HG02759 (cell line): ENCODE data around the gene PHYKPL.
"Not testable (repeated sequence)": the region's sequence is repeated elsewhere in the genome, so short reads cannot be mapped to it uniquely, and the experiment has no call there.

ENCODE experiments used
- ATAC-seq: cut with Tn5 transposase; IDR thresholded peaks from one replicate; pipeline ENCODE4 v1.9.1; 2021; ENCODE audit warnings: mild to moderate bottlenecking, moderate library complexity; ENCODE audit not compliant: unreplicated experiment

PHYKPL gene

GRCh38 chr5:178240341-178240741 lies 7.7 kb upstream of the PHYKPL start:
- no peak for ATAC-seq

GRCh38 chr5:178239626-178240301 lies 7.2 kb upstream of the PHYKPL start:
- ATAC-seq: not testable (repeated sequence)

- ATAC-seq: no peak
Measured at GRCh38 chr5:178238711-178239592, 6.3 kb upstream of the PHYKPL start.

DNA sequence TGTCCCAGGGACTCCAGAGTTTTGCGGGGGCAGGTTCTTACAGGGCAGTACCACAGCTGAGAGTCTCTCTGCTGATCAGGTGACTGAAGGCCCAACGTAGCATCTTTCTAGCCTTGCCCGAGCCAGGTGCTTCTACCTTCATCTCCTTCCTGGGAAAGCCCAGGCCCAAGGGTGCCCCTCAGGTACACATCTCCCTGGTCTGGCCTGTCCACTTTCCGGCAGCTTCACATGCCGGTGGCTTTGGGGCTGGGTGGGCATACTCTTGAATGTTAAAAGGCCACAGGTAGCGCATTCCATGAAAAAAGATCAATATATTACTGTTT lies 5.7 kb upstream of the PHYKPL start:
- ATAC-seq: no peak

DNA sequence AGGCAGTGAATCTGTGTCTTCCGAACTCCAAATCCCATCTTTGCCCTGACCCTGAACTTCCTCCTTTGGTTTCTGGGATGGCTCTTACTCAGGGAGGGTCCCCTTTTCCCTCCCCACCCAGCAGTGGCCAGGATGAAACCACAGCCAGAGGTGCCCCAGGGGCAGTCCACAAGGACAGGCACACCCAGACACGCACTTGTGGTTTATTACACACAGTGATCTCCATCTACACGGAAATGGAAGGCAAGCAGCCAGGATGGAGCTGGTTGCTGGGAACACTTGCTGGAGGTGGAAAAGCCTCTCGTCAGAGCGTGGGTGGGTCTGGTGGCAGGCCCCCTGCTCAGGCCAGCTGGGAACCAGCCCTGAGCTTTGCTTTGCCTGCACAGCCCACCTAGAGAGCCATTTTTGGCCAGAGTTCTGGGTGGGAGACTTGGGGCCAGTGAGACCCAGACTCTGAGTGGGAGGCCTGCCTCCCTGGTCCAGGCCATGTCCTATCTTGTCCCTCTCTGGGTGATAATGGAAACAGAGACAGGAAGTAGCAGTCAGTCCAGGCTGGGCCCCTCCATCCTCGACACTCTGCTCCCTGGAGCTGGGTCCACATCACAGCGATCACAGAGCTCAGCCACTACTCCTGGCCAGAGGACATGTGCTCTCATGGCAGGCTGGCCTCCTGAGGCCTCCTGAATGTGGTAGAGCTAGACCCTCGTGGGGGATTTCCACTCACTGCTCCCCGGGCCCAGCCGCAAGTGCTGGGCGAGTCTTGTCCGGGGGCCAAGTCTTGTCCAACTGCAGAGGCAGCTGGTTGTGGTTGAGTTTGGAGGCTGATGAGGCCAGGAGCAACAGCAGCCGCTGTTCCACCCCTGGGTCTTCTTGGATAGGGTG lies 5.1 kb upstream of the PHYKPL start:
- ATAC-seq: no peak

- no peak for ATAC-seq
Measured at GRCh38 chr5:178236679-178237078, 4.1 kb upstream of the PHYKPL start.

GRCh38 chr5:178236126-178236525 lies 3.5 kb upstream of the PHYKPL start:
- ATAC-seq: no peak

DNA sequence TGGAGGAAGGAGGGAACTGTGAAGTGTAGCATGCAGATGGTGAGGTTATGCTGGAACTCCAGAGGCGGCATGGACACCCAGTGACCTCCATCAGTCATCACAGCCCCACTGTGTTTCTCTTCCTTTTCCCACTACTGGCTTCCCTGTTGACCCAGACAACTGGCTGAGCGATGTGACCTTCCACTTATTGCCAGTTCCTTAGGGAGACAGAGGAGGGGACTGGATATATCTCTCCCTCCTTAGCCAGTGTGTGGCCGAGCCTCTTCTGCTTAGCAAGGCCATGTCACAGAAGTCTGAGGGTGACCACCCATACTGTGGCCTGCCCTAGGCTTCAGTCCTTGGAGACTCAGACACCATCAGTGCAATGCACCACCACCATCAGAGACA lies 3.0 kb upstream of the PHYKPL start:
- ATAC-seq: no peak

- ATAC-seq: no peak
Measured at GRCh38 chr5:178234750-178235587, 2.4 kb upstream of the PHYKPL start.

DNA sequence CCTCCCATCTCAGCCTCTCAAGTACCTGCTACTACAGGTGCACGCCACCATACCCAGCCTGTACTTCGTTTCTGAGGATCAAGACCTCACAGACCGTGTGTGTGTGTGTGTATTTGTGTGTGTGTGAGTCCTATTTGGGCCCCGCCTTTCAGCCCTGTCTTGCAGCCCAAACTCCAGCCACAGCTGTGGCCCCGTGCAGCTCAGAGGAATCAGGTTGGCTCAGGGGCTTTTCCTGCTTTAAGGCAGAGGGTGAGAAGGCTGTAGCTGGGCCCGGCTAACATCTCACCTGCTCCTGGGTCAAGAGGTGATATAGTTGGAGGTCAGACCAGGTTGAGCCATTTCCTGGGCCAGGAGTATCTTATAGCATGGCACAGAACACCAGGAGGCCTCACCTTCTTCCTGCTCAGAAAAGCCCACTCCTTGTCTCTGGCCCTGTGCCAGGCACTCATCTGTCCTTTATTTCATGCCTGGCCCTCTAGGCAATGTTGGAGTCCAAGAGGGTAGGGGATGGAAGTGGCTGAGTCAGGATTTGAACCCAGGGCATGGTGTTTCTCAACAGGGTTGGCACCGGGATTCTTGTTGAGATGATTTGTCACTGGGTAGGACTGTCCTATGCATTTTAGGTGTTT lies 1.6 kb upstream of the PHYKPL start:
- no peak for ATAC-seq

- ATAC-seq: no peak
Measured at GRCh38 chr5:178232920-178233429, 373 bp upstream of the PHYKPL start.

DNA sequence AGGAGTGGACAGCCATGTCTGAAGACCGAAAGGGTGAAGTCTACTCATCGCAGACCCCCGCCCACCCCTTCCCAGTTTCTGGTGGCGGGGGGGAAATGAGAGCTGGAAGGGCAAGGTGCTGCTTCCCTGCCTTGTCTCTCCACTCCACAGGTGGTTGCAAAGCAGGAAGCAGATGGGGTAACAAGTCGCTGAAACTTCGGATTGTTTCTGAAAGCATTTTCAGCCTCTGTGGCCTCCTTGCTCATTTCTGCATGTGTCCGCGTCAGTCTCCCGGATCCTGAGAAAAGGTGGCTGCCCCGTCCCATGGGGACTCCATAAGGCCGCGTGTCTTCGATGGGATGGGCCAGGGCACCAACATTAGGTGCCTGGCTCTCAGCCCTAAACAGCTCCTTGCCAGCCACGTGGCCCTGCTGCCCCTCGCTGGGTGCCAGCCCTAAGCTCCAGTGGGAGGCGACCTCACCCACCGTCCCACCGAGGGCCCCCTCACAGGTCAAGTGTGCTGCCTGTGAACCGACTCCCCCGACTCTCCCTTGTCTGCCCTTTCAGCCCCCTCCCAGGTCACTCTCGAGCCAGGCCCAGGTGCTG lies 971 bp downstream of the PHYKPL start:
- no peak for ATAC-seq

DNA sequence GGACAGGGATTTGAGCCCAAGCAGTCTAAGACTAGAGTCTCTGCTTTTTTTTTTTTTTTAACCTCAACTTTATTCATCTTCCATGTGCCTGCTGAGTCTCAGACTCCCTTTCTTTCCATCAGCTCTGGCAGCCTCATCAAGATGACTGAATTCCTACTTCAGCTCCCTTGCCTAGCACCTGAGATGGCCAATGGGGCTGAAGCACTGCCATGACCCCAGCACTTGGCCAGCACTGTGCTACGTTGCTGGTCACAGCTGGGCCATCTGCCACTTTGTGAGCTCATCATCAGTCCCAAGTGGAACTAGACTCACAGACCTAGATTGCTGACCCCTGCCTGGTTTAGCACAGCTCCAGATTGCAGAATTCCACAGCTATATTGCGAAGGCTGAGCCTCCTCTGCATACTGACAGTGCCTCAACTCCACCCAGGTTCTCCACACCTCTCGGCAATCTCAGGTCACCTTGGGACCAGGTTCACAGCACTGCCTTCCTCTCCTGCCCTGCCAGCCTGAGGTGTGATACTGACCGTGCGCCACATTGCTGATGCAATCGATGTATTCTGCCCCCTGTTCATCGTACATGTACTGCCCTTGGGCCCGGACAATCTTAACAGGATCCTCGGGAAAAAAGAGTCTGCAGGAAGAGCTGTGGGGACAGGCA lies 1.6 kb downstream of the PHYKPL start:
- ATAC-seq: no peak

- no peak for ATAC-seq
Measured at GRCh38 chr5:178229861-178230260, 2.7 kb downstream of the PHYKPL start.

DNA sequence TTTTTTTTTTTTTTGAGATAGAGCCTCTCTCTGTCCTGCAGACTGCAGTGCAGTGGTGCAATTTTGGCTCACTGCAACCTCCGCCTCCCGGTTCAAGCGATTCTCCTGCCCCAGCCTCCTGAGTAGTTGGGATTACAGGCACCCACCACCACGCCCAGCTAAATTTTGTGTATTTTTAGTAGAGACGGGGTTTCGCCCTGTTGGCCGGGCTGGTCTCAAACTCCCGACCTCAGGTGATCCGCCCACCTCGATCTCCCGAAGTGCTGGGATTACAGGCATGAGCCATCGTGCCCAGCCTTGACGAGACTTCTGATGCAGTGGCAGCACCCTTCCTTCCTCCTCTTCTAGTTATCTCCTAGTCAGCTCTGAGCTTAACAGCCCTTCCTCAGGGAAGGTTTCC lies 3.5 kb downstream of the PHYKPL start:
- ATAC-seq: not testable (repeated sequence)

GRCh38 chr5:178228609-178229008 lies 4.0 kb downstream of the PHYKPL start:
- ATAC-seq: no peak

GRCh38 chr5:178227929-178228328 lies 4.7 kb downstream of the PHYKPL start:
- no peak for ATAC-seq

DNA sequence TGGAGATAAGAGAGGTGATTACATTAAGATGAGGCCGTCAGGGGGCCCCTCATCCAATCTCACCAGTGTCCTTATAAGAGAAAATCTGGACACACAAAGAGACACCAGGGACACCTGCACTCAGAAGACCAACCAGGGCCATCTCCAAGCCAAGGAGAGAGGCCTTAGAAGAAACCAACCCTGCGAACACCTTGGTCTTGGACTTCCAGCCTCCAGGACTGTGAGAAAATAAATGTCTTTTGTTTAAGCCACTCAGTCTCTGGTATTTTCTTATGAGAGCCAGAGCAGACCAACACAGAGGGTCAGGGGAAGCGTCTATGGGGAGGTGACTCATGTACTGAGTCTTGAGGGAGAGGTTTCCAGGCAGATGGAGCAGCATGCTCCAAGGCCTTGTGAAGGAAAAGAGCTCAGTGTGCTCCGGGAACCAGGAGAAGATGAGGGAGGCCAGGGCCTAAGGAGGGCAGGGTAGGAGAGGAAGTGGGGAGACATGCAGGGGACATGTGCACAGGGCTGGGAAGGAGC lies 5.4 kb downstream of the PHYKPL start:
- no peak for ATAC-seq

- no peak for ATAC-seq
Measured at GRCh38 chr5:178225174-178225573, 7.4 kb downstream of the PHYKPL start.
